HG03457 (cell line): ENCODE results near the gene PHF5A.
"Not testable (repeated sequence)": the region's sequence is repeated elsewhere in the genome, so short reads cannot be mapped to it uniquely, and the experiment has no call there.

Source experiments
- ATAC-seq: cut with Tn5 transposase; IDR thresholded peaks from one replicate; pipeline ENCODE4 v1.9.1; 2021; ENCODE audit warnings: moderate number of reproducible peaks; ENCODE audit not compliant: unreplicated experiment

Gene PHF5A

GRCh38 chr22:41447435-41448188 lies 20.9 kb downstream of the PHF5A start:
- ATAC-seq = no peak

- no peak for ATAC-seq
These were observed 21.7 kb downstream of the PHF5A start, which contains the start of gene TOB2 for GRCh38 chr22:41446639-41447434. Gene TOB2, minus strand, starts transcription at chr22:41446801. Its CDS starts 9,456 bp downstream, at chr22:41437345.

DNA sequence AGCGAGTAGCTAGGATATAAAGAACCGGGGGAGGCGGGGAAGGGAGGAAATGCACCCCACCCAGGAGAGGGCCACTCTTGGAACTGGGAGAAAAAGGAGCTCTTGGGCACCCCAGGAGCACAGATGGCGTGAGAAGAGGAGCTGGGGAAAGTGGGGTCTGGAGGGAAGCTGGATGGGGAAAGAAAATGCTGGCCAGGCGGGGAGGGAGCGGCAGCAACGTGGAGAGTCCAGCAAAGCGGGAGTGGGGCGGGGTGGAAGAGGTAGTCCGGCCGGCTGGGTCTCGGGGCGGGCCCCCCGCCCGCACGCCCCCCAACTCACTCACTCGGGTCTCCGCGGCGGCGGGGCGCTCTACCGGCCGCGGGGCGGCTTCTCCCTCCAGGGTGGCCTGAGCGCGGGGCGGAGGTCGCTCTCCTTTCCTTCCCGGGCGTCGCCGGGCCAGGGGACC lies 22.4 kb downstream of the PHF5A start:
- no peak for ATAC-seq

DNA sequence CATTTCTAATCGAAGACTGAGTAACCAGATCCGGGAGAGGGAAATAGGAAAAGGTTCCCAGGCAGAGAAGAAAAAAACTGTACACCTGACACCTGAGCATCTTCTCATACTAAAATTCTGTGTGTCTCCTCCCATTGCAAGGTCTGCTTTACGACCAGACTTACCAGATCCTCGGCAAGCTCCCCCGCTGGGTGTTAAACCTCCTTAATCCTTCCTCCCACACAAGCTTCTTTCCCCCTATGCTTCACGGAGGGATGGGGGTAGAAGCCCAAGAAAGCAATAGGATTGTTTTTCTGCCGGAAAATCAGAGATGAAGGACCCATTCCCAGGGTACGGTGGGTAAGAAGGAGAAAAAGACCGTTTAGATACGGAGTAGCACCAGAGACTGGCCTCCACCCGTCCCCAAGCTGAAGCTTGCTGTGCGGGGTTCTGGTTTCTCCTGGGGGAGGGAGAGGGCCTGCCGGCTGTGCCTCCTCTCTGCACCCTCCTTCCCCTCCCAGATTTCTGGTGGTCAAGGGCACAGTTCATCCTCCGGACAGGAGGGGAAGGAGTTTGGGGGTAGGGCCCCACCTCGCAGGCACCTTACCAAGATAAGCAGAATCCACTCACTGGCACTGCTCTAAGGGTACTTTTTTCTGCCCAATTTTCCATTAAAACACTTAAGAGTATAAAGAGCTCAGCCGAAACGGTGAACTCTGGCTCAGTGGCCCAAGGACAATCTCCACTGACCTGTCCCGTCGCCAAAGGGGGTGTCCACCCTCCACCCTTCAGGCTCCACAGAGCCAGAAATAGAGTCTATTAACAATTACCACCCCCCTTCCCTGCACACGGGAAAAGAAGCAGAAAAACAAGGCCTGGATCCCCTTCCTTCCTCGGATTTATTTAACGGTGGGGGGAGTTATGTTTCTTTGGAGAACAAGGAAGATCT lies 23.1 kb downstream of the PHF5A start:
- no peak for ATAC-seq

- ATAC-seq = peak; percentile 35
These were observed 23.9 kb downstream of the PHF5A start for GRCh38 chr22:41444360-41445128.

GRCh38 chr22:41442240-41442792 lies 26.2 kb downstream of the PHF5A start:
- no peak for ATAC-seq

GRCh38 chr22:41440511-41440910 lies 28.0 kb downstream of the PHF5A start:
- ATAC-seq = not testable (repeated sequence)

GRCh38 chr22:41437198-41437597 lies 31.3 kb downstream of the PHF5A start:
- no peak for ATAC-seq

GRCh38 chr22:41436322-41437113 lies 32.0 kb downstream of the PHF5A start:
- ATAC-seq = no peak

GRCh38 chr22:41435560-41435959 lies 32.9 kb downstream of the PHF5A start:
- no peak for ATAC-seq

- ATAC-seq = not testable (repeated sequence)
These were observed 34.0 kb downstream of the PHF5A start for GRCh38 chr22:41434361-41435003.

DNA sequence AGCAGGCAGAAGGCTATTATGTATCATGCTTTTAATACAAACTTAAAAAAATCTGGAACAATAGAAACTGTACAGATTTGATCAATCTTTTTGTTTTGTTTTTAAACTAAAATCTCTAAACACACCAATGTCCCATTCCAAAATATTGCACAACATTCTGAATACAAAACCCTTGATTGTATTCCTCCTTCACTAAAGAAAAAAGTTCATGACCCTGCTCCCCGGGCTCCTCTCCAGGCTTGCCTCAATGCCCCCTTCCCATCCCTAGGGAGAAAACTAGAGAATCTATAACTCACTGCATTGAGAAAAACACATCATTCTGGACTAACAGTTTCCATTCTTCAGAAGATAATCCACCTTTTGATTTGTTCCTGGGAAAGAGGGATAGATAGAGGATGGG lies 35.0 kb downstream of the PHF5A start:
- ATAC-seq = not testable (repeated sequence)

DNA sequence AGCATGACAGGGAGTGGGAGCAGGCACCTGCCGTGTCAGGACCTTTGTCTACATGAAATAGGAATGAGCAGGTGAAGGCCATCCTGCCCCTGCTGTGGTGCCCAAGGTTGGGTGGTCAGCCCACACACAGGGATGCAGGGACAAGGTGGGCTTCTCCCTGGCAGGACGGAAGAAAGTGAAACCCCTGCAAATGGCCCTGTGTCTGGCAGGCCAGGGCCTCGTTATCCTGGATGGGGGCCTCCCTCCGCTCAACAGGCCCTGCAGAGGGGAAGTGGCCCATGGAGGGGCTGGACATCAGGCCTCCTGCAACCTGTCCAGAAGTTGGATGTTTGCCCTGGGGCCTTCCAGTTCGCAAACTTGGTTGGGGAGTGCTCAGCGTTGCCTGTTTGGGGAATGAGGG lies 36.8 kb downstream of the PHF5A start:
- ATAC-seq = no peak

GRCh38 chr22:41429951-41430332 lies 38.5 kb downstream of the PHF5A start:
- no peak for ATAC-seq

- ATAC-seq = no peak
These were observed 39.1 kb downstream of the PHF5A start for GRCh38 chr22:41429232-41429950.

DNA sequence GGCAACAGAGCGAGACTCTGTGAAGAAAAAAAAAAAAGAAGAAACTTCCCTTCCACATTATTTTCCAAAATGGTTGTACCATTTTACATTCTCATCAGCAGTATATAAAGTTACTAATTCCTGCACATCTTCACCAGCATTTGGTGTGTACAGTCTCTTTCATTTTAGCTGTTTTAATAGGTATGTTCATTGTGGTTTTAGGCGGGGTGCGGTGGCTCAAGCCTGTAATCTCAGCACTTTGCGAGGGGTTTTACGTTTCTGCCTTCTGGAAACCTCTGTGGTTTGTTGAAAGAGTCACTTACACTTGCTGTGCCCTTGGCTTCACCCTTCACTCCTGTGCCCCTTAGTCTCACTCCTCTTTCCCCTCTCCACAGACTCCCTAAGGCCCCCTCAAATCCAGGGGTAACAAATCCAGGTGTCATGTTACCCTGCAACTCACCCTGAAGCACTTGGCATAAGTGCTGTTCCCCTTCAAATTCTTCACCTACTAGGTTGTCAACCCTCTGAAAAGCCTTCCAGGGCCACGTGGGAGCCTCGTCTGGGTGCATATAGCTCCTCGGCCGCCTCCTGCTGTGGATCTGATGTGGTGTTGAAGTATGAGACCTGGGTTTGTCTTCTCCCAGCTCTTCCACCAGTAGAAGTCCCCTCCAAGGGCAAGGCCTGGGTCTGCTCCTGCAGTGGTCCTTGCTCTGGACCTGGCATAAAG lies 42.7 kb downstream of the PHF5A start:
- no peak for ATAC-seq

GRCh38 chr22:41418717-41419116 lies 49.8 kb downstream of the PHF5A start:
- ATAC-seq = no peak
